ENCODE measurements around the gene AGPS.
"Not testable (repeated sequence)": the region's sequence is repeated elsewhere in the genome, so short reads cannot be mapped to it uniquely, and the experiment has no call there.

DNA sequence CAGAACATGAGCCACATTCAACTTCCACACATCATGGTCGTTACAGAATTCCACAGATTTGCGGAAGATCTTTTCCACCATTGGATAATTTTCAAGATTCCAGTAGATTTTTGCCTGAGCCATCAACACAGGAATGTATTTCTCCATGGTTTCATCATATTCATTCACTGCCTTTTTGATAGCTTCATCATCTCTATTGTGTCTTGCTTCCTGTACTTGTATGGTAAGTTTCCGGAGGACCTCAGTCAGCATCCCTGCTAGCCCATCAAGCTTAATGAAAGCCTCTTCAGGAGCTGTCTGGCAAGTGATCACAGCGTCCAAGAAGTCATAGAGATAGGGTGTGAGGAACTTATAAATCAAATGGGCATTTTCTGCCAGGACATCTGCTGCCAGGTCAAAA is 158.8 kb downstream of the AGPS start:
- TF ChIP-seq CTCF (conservative IDR thresholded peaks at IDR 0.05; ENCODE audit: low read depth, low read length); EZH2 (IDR thresholded peaks at IDR 0.05; ENCODE audit: borderline replicate concordance, low read depth, low read length, poor library complexity, severe bottlenecking): not testable (repeated sequence)
